OCI-LY7 (cell line): ENCODE measurements around the gene TNFAIP8L2.

ENCODE experiments used
- EZH2phosphoT487 ChIP-seq: fragments of 200-600 bp; sonication (generic); IDR thresholded peaks from 2 replicates; pipeline ENCODE4 v1.6.1; 2018; ENCODE audit warnings: low read depth, borderline replicate concordance, mild to moderate bottlenecking, mixed run types, antibody characterized with exemption, low read length, moderate library complexity, mixed read lengths
- TF ChIP-seq, protein P1 (sequence below): fragments of 200-600 bp; sonication (generic); conservative IDR thresholded peaks from 2 replicates; pipeline ENCODE4 v1.5.1; 2014; ENCODE audit warnings: mild to moderate bottlenecking, antibody characterized with exemption, low read length, moderate library complexity, mixed read lengths

GRCh38 chr1:151142411-151143056 lies 13.9 kb upstream of the TNFAIP8L2 start:
- TF ChIP-seq, protein P1, sequence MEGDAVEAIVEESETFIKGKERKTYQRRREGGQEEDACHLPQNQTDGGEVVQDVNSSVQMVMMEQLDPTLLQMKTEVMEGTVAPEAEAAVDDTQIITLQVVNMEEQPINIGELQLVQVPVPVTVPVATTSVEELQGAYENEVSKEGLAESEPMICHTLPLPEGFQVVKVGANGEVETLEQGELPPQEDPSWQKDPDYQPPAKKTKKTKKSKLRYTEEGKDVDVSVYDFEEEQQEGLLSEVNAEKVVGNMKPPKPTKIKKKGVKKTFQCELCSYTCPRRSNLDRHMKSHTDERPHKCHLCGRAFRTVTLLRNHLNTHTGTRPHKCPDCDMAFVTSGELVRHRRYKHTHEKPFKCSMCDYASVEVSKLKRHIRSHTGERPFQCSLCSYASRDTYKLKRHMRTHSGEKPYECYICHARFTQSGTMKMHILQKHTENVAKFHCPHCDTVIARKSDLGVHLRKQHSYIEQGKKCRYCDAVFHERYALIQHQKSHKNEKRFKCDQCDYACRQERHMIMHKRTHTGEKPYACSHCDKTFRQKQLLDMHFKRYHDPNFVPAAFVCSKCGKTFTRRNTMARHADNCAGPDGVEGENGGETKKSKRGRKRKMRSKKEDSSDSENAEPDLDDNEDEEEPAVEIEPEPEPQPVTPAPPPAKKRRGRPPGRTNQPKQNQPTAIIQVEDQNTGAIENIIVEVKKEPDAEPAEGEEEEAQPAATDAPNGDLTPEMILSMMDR, result no peak
- TF ChIP-seq EZH2phosphoT487, result no peak
